ENCODE measurements around the gene ITIH3. TPM values are rescaled to one million over a fixed set of nuclear protein-coding genes. Genes with fewer than 3 reads are reported as not detected.

The ITIH3 gene, protein sequence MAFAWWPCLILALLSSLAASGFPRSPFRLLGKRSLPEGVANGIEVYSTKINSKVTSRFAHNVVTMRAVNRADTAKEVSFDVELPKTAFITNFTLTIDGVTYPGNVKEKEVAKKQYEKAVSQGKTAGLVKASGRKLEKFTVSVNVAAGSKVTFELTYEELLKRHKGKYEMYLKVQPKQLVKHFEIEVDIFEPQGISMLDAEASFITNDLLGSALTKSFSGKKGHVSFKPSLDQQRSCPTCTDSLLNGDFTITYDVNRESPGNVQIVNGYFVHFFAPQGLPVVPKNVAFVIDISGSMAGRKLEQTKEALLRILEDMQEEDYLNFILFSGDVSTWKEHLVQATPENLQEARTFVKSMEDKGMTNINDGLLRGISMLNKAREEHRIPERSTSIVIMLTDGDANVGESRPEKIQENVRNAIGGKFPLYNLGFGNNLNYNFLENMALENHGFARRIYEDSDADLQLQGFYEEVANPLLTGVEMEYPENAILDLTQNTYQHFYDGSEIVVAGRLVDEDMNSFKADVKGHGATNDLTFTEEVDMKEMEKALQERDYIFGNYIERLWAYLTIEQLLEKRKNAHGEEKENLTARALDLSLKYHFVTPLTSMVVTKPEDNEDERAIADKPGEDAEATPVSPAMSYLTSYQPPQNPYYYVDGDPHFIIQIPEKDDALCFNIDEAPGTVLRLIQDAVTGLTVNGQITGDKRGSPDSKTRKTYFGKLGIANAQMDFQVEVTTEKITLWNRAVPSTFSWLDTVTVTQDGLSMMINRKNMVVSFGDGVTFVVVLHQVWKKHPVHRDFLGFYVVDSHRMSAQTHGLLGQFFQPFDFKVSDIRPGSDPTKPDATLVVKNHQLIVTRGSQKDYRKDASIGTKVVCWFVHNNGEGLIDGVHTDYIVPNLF
- total RNA-seq (2022; extraction: Qiagen RNA extraction; ENCODE audit: low read depth), result 0.05 to 0.24 TPM in 2 of 5 replicates, not detected in the others

GRCh38 chr3:52794612-52795099 lies at the start of gene ITIH3:
ITIH3 (plus strand) TSS chr3:52794796; CDS start chr3:52794804, 8 bp downstream.

GRCh38 chr3:52770496-52771333 lies 23.9 kb upstream of the ITIH3 start, which contains the start of gene NEK4:
NEK4 (minus strand) TSS chr3:52770940; CDS start chr3:52770746, 194 bp downstream.

DNA sequence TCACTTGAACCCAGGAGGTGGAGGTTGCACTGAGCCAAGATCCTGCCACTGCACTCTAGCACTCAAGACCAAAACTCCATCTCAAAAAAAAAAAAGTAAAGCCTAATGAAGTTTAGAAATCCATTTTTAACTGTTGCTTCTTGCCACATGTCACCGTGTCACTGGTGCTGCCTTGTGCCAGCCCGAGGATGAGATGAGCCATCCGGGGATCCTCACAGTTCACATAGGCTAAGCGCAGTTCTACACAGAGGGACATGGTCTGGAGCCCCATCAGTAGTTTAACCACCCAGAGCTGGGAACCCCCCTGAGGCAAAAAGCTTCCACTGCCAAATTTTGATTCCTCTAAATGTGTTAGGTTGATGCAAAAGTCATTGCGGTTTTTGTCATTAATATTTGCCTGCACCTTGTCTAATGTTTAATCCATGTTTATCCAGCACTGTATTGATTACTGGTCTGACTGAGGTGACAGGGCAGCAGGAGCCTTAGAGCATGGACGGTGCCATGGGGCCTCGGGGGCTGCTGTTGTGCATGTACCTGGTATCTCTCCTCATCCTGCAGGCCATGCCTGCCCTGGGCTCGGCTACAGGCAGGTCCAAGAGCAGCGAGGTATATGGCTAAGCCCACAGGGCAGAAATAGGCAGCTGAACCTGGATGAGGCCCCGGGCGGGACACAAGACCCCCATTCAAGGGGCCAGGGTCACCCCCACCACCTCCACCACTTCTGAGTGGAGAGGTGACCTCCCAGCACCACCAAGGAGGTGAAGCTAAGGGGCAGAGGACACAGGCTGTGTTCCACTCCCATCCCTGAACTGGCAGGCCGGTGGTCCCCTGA lies 17.3 kb upstream of the ITIH3 start, which contains the start of gene ITIH1:
Gene ITIH1, plus strand, starts transcription at position 473 of the 832 bp plus-strand sequence. Its CDS starts 17 bp downstream, at position 490.

DNA sequence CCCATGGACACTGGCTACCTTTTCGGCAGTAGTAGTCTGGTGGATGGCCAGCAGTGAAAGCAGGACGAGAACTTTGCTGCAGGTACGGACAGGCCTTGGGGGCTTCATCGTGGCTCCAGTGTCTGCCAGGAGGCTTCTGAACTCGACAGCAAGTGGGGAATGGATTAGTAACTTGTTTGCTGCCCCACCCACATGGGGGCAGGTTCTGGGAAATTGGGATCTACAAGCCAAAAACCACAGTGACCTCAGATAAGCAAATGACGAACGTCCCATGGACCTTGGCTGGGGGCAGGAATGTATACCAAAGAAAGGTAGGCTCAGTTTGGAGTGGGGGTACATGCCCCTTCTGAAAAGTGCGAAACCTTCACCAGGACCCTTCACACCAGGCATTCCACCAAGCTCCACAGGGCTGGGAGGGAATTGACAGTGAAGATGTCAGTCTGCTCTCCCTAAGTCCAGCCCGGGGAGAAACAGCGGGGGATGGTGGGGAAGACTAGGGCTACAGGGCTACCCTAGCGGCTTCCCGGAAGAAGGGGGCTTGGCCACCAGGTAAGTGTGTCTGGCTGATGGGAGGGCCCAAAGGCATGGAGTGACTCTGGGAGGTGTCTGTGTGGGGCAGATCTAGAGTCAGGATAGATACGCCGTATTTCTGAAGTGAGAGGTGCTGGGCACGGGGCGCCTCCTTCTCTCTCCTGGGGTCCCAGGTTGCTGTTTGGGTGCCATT lies 36.1 kb downstream of the ITIH3 start, which contains the start of gene ITIH4:
Gene ITIH4, minus strand, starts transcription at position 138 of the 724 bp plus-strand sequence. Its CDS starts 30 bp downstream, at position 108.

DNA sequence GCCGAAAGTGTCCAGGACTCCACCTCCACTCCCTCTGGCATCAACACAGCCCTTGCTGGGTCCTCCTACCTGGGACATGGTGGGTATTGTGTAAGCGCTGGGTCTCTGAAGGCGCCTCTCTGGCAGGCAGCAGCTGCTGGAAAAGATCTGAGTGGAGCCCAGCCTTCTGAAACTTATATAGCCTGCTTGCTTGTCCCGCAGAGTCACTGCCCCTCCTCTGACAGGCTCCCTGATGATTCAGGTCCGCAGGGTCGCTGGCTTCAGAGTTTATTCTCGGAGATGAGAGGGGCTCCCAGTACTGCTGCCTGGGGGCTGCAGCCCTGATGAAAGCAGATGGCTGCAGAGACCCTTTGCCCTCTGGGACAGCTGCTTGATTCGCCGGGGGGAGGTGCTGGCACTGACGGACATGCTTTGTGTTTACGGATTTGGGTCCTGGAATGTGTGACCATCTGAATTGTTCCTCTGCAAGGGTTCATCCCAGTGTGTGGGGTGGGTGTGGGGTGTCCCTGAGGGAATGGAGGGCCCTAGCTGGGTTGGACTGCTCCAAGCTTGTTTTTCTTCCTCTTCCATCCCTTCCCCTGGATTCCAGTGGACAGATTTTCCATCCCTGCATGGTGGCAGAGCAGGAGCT lies 40.4 kb downstream of the ITIH3 start, which contains the start of gene MUSTN1:
Gene MUSTN1, minus strand, starts transcription at position 149 of the 631 bp plus-strand sequence. Its CDS starts 71 bp downstream, at position 78.

Other genes with a start within 250 kb of the ITIH3 start
- 11.2 to 15.4 TPM (median 15.0 TPM) in 5 replicates for gene PBRM1, start 108.9 kb upstream of the ITIH3 start, total RNA-seq (2022; extraction: Qiagen RNA extraction; ENCODE audit: low read depth)
- 96.1 to 184 TPM (median 103 TPM) in 5 replicates for gene GNL3, start 108.8 kb upstream of the ITIH3 start, total RNA-seq (2022; extraction: Qiagen RNA extraction; ENCODE audit: low read depth)
- 34.1 to 43.1 TPM (median 37.2 TPM) in 5 replicates for gene GLT8D1, start 89.0 kb upstream of the ITIH3 start, total RNA-seq (2022; extraction: Qiagen RNA extraction; ENCODE audit: low read depth)
- 138 to 175 TPM (median 157 TPM) in 5 replicates for gene SPCS1, start 88.7 kb upstream of the ITIH3 start, total RNA-seq (2022; extraction: Qiagen RNA extraction; ENCODE audit: low read depth)
- gene NEK4, start 23.9 kb upstream of the ITIH3 start, total RNA-seq (2022; extraction: Qiagen RNA extraction; ENCODE audit: low read depth), result 11.2 to 17.8 TPM (median 14.1 TPM) in 5 replicates
- gene ITIH1, start 17.2 kb upstream of the ITIH3 start, total RNA-seq (2022; extraction: Qiagen RNA extraction; ENCODE audit: low read depth), result not detected in 5 replicates
- gene ITIH4, start 35.9 kb downstream of the ITIH3 start, total RNA-seq (2022; extraction: Qiagen RNA extraction; ENCODE audit: low read depth), result 0.45 to 1.4 TPM (median 0.69 TPM) in 5 replicates
- 0.52 TPM in 1 of 5 replicates, not detected in the others for gene MUSTN1, start 40.2 kb downstream of the ITIH3 start, total RNA-seq (2022; extraction: Qiagen RNA extraction; ENCODE audit: low read depth)
- 6.7 to 9.6 TPM (median 8.7 TPM) in 5 replicates for gene STIMATE, start 102.8 kb downstream of the ITIH3 start, total RNA-seq (2022; extraction: Qiagen RNA extraction; ENCODE audit: low read depth)

Data from A549 treated with CpdA at 1 μM for 4 hours (cell line).